Ishikawa (cell line): ENCODE results near the gene EML4.

Experiments used
- CEBPB ChIP-seq: IDR thresholded peaks from 2 replicates; pipeline ENCODE4 v1.6.1; 2012
- CREB1 ChIP-seq: IDR thresholded peaks from 2 replicates; pipeline ENCODE4 v1.6.1; 2012; ENCODE audit warnings: low read depth
- EGR1 ChIP-seq: IDR thresholded peaks from 2 replicates; pipeline ENCODE4 v1.6.1; 2012
- EP300 ChIP-seq: IDR thresholded peaks from 2 replicates; pipeline ENCODE4 v1.6.1; 2012; ENCODE audit warnings: borderline replicate concordance
- FOXM1 ChIP-seq: IDR thresholded peaks from 2 replicates; pipeline ENCODE4 v1.6.1; 2012; ENCODE audit warnings: low read depth, borderline replicate concordance
- MAX ChIP-seq: IDR thresholded peaks from 2 replicates; pipeline ENCODE4 v1.6.1; 2012
- NFIC ChIP-seq: IDR thresholded peaks from 2 replicates; pipeline ENCODE4 v1.6.1; 2012
- RAD21 ChIP-seq: IDR thresholded peaks from 2 replicates; pipeline ENCODE4 v1.6.1; 2012; ENCODE audit warnings: low read depth
- TAF1 ChIP-seq: IDR thresholded peaks from 2 replicates; pipeline ENCODE4 v1.6.1; 2012; ENCODE audit warnings: low read depth, mild to moderate bottlenecking
- TCF12 ChIP-seq: IDR thresholded peaks from 2 replicates; pipeline ENCODE4 v1.6.1; 2012; ENCODE audit warnings: low read depth
- TEAD4 ChIP-seq: IDR thresholded peaks from 2 replicates; pipeline ENCODE4 v1.6.1; 2012
- USF1 ChIP-seq: IDR thresholded peaks from 2 replicates; pipeline ENCODE4 v1.6.1; 2012
- YY1 ChIP-seq: IDR thresholded peaks from 2 replicates; pipeline ENCODE4 v1.6.1; 2012; ENCODE audit warnings: low read depth
- ZBTB7A ChIP-seq: IDR thresholded peaks from 2 replicates; pipeline ENCODE4 v1.6.1; 2012; ENCODE audit warnings: low read depth
- TF ChIP-seq, protein P1 (sequence below): IDR thresholded peaks from 2 replicates; pipeline ENCODE4 v1.6.1; 2012; ENCODE audit warnings: low read depth, mild to moderate bottlenecking

EML4 gene

GRCh38 chr2:42184346-42184745 lies 15.2 kb downstream of the EML4 start:
- TF ChIP-seq RAD21 (no peak), CREB1 (no peak), EGR1 (no peak), EP300 (no peak), TEAD4 (no peak), YY1 (no peak), FOXM1 (no peak), TAF1 (no peak), CEBPB (no peak), MAX (no peak), ZBTB7A (no peak), USF1 (no peak), TCF12 (no peak), NFIC (no peak)
- TF ChIP-seq, protein P1, sequence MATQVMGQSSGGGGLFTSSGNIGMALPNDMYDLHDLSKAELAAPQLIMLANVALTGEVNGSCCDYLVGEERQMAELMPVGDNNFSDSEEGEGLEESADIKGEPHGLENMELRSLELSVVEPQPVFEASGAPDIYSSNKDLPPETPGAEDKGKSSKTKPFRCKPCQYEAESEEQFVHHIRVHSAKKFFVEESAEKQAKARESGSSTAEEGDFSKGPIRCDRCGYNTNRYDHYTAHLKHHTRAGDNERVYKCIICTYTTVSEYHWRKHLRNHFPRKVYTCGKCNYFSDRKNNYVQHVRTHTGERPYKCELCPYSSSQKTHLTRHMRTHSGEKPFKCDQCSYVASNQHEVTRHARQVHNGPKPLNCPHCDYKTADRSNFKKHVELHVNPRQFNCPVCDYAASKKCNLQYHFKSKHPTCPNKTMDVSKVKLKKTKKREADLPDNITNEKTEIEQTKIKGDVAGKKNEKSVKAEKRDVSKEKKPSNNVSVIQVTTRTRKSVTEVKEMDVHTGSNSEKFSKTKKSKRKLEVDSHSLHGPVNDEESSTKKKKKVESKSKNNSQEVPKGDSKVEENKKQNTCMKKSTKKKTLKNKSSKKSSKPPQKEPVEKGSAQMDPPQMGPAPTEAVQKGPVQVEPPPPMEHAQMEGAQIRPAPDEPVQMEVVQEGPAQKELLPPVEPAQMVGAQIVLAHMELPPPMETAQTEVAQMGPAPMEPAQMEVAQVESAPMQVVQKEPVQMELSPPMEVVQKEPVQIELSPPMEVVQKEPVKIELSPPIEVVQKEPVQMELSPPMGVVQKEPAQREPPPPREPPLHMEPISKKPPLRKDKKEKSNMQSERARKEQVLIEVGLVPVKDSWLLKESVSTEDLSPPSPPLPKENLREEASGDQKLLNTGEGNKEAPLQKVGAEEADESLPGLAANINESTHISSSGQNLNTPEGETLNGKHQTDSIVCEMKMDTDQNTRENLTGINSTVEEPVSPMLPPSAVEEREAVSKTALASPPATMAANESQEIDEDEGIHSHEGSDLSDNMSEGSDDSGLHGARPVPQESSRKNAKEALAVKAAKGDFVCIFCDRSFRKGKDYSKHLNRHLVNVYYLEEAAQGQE, result no peak

GRCh38 chr2:42185220-42185921 lies 16.2 kb downstream of the EML4 start:
- TF ChIP-seq CREB1 (no peak), FOXM1 (no peak), TCF12 (no peak), RAD21 (no peak), YY1 (no peak), TEAD4 (no peak)

DNA sequence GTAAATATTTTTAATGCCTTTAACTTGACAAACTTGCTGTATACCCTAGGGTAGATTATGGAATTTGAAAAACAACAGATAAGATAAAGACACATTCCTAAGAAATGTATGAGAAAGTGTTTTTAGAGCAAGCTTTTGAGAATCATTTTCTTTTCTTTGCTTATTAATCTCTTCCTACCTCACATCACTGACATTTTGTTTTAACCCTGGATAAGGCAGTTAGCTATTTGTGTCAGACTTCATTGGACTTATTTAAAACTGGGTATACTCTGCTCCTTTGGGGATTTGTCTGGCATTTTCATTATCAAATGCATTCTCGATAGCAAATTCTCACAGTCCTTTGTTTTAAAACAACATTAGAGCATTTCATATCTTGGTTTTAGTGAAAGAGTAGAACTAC lies 17.2 kb downstream of the EML4 start:
- TF ChIP-seq EGR1 (no peak), CEBPB (no peak), ZBTB7A (no peak), RAD21 (no peak), YY1 (no peak), TAF1 (no peak), USF1 (no peak), FOXM1 (no peak)

- no peak for TF ChIP-seq MAX
- TF ChIP-seq CEBPB, result no peak
- TF ChIP-seq RAD21, result no peak
- TF ChIP-seq USF1, result no peak
- TF ChIP-seq, protein P1, result no peak
- no peak for TF ChIP-seq NFIC
- TF ChIP-seq ZBTB7A, result no peak
- no peak for TF ChIP-seq YY1
- TF ChIP-seq EGR1, result no peak
- no peak for TF ChIP-seq EP300
- no peak for TF ChIP-seq FOXM1
- TF ChIP-seq CREB1, result no peak
These were observed 17.9 kb downstream of the EML4 start for GRCh38 chr2:42186945-42187632.

- no peak for TF ChIP-seq TCF12
- no peak for TF ChIP-seq CEBPB
- no peak for TF ChIP-seq EP300
- TF ChIP-seq MAX, result no peak
- TF ChIP-seq USF1, result no peak
- TF ChIP-seq NFIC, result no peak
- TF ChIP-seq TAF1, result no peak
- no peak for TF ChIP-seq TEAD4
- TF ChIP-seq EGR1, result no peak
- TF ChIP-seq, protein P1, result no peak
- TF ChIP-seq YY1, result no peak
- no peak for TF ChIP-seq ZBTB7A
- no peak for TF ChIP-seq RAD21
- no peak for TF ChIP-seq FOXM1
- TF ChIP-seq CREB1, result no peak
These were observed 18.7 kb downstream of the EML4 start for GRCh38 chr2:42187886-42188285.
